NT2/D1 (cell line): ENCODE measurements around the gene RAB7B.

Experiments
- YY1 ChIP-seq: IDR thresholded peaks from 2 replicates; pipeline ENCODE4 v1.6.1; 2011; ENCODE audit not compliant: insufficient read length, insufficient read depth
- ZNF274 ChIP-seq: IDR thresholded peaks from 2 replicates; pipeline ENCODE4 v1.6.1; 2011; ENCODE audit warnings: mild to moderate bottlenecking, low read depth, low read length

GRCh38 chr1:206011057-206011456 lies 7.9 kb upstream of the RAB7B start:
- TF ChIP-seq ZNF274 (no peak), YY1 (no peak)
